IMR-90 (cell line): Measurements from ENCODE around the gene ANKRD11. TPM values are rescaled to one million over a fixed set of nuclear protein-coding genes. Genes with fewer than 3 reads are reported as not detected.
"Not testable (repeated sequence)": the region's sequence is repeated elsewhere in the genome, so short reads cannot be mapped to it uniquely, and the experiment has no call there.

Source experiments
- ATAC-seq: fragments of 200-7000 bp; cut with Tn5 transposase; 2 replicates; pipeline ENCODE4 v1.9.1; 2020; ENCODE audit warnings: low read depth, mild to moderate bottlenecking, moderate library complexity
- BruUV-seq: library from RNA; stranded (reverse); fragments of 400-500 nt; replicated peaks from 2 replicates; lab custom pipeline; 2021; lab: Mats Ljungman, UMichigan
- CTCF ChIA-PET: fragments of 300-600 bp; formaldehyde crosslinking; extraction: SDS; loops from one replicate; lab custom pipeline; 2021; ENCODE audit warnings: antibody characterized with exemption; lab: Yijun Ruan, JAX
- POLR2A ChIA-PET: fragments of 300-600 bp; sonication (Branson Sonifier 250); formaldehyde crosslinking; loops from one replicate; lab custom pipeline; 2022; ENCODE audit warnings: antibody characterized with exemption; ENCODE audit not compliant: unreplicated experiment; lab: Charles Lee
- DNase-seq: peaks from one replicate; pipeline ENCODE4 v3.0.0; 2013
- H2AFZ ChIP-seq: replicated peaks from 2 replicates; pipeline ENCODE3; 2013; ENCODE audit warnings: low read length, mild to moderate bottlenecking; ENCODE audit not compliant: poor library complexity
- H2AK5ac ChIP-seq: 2 replicates; pipeline ENCODE4 v1.6.1; 2013; ENCODE audit warnings: low read depth, low read length, inconsistent platforms
- H2AK9ac ChIP-seq: replicated peaks from 2 replicates; pipeline ENCODE3; 2013; ENCODE audit warnings: mild to moderate bottlenecking, low read depth, low read length, moderate library complexity; ENCODE audit not compliant: poor library complexity
- H2BK120ac ChIP-seq: 2 replicates; pipeline ENCODE4 v1.6.1; 2013; ENCODE audit warnings: low read depth, low read length, inconsistent platforms
- H2BK15ac ChIP-seq: 3 replicates; pipeline ENCODE4 v1.6.1; 2013; ENCODE audit warnings: low read depth, low read length, inconsistent platforms
- H2BK20ac ChIP-seq: 2 replicates; pipeline ENCODE4 v1.6.1; 2013; ENCODE audit warnings: low read depth, mild to moderate bottlenecking, inconsistent platforms, low read length, moderate library complexity
- H2BK5ac ChIP-seq: 2 replicates; pipeline ENCODE4 v1.6.1; 2013; ENCODE audit warnings: mild to moderate bottlenecking, low read depth, low read length, inconsistent platforms; ENCODE audit not compliant: poor library complexity, severe bottlenecking
- H3K14ac ChIP-seq: replicated peaks from 2 replicates; pipeline ENCODE4 v1.6.1; 2013; ENCODE audit warnings: low read depth, low read length, inconsistent platforms
- H3K18ac ChIP-seq: 2 replicates; pipeline ENCODE4 v1.6.1; 2013; ENCODE audit warnings: low read depth, low read length, control low read depth
- H3K23ac ChIP-seq: 2 replicates; pipeline ENCODE4 v1.6.1; 2013; ENCODE audit warnings: low read depth, low read length, inconsistent platforms
- H3K27ac ChIP-seq: 2 replicates; pipeline ENCODE4 v1.5.1; 2013; ENCODE audit warnings: mild to moderate bottlenecking, control low read depth, low read length; ENCODE audit not compliant: insufficient read depth
- H3K27me3 ChIP-seq: 2 replicates; pipeline ENCODE4 v1.6.1; 2013; ENCODE audit warnings: low read length; ENCODE audit not compliant: control insufficient read depth, insufficient read depth
- H3K36me3 ChIP-seq: 2 replicates; pipeline ENCODE4 v1.6.1; 2013; ENCODE audit warnings: low read length, mixed read lengths; ENCODE audit not compliant: control insufficient read depth, insufficient read depth
- H3K4ac ChIP-seq: 2 replicates; pipeline ENCODE4 v1.6.1; 2013; ENCODE audit warnings: low read depth, low read length, inconsistent platforms
- H3K4me1 ChIP-seq: 2 replicates; pipeline ENCODE4 v1.6.1; 2013; ENCODE audit warnings: low read length, mixed read lengths; ENCODE audit not compliant: control insufficient read depth, insufficient read depth
- H3K4me2 ChIP-seq: 2 replicates; pipeline ENCODE4 v1.6.1; 2013; ENCODE audit warnings: low read depth, mild to moderate bottlenecking, control low read depth, low read length, moderate library complexity
- H3K4me3 ChIP-seq: 2 replicates; pipeline ENCODE4 v1.5.1; 2013; ENCODE audit warnings: low read depth, mild to moderate bottlenecking, control low read depth, low read length, moderate library complexity; ENCODE audit not compliant: insufficient read depth
- H3K56ac ChIP-seq: 2 replicates; pipeline ENCODE4 v1.6.1; 2013; ENCODE audit warnings: low read length, inconsistent platforms; ENCODE audit not compliant: insufficient read depth; ENCODE audit errors: extremely low read depth
- H3K79me1 ChIP-seq, 2 experiments: 2 replicates each; pipeline ENCODE4 v1.6.1; 2013; ENCODE audit warnings: low read length in 2 of 2, inconsistent platforms in 1 of 2, low read depth in 1 of 2
- H3K9ac ChIP-seq: 2 replicates; pipeline ENCODE4 v1.6.1; 2013; ENCODE audit warnings: low read depth, low read length, control low read depth
- H3K9me1 ChIP-seq: 2 replicates; pipeline ENCODE4 v1.6.1; 2013; ENCODE audit warnings: low read length, inconsistent platforms; ENCODE audit not compliant: insufficient read depth
- H3K9me3 ChIP-seq: 2 replicates; pipeline ENCODE4 v1.6.1; 2013; ENCODE audit warnings: low read length; ENCODE audit not compliant: control insufficient read depth, insufficient read depth
- H4K20me1 ChIP-seq: 2 replicates; pipeline ENCODE4 v1.6.1; 2013; ENCODE audit warnings: low read length, inconsistent platforms; ENCODE audit not compliant: insufficient read depth
- H4K5ac ChIP-seq: 2 replicates; pipeline ENCODE4 v1.6.1; 2013; ENCODE audit warnings: mild to moderate bottlenecking, low read depth, low read length, control low read depth
- H4K8ac ChIP-seq, 2 experiments: 2 replicates each; pipeline ENCODE4 v1.6.1; 2013; ENCODE audit warnings: low read depth in 2 of 2, low read length in 2 of 2, control low read depth in 1 of 2, inconsistent platforms in 1 of 2
- H4K91ac ChIP-seq: 2 replicates; pipeline ENCODE4 v1.6.1; 2013; ENCODE audit warnings: low read depth, low read length, inconsistent platforms; ENCODE audit not compliant: insufficient read depth
- MAFK ChIP-seq: IDR thresholded peaks from 2 replicates; pipeline ENCODE4 v1.6.1; 2012; ENCODE audit warnings: low read depth, low read length, improper control_type of control experiment
- NFE2L2 ChIP-seq: fragments of 150-350 bp; IDR thresholded peaks from 2 replicates; pipeline ENCODE4 v1.6.1; 2016; ENCODE audit warnings: low read depth, mild to moderate bottlenecking, low read length
- RAD21 ChIP-seq: IDR thresholded peaks from 2 replicates; pipeline ENCODE4 v1.6.1; 2012; ENCODE audit warnings: low read length, improper control_type of control experiment
- RCOR1 ChIP-seq: IDR thresholded peaks from 2 replicates; pipeline ENCODE4 v1.6.1; 2012; ENCODE audit warnings: mild to moderate bottlenecking, low read length, improper control_type of control experiment; ENCODE audit not compliant: insufficient replicate concordance
- RFX5 ChIP-seq: IDR thresholded peaks from 2 replicates; pipeline ENCODE4 v1.8.0; 2012; ENCODE audit warnings: low read depth, mild to moderate bottlenecking, low read length, moderate library complexity
- WGBS, 2 experiments: methylation state at CpG; one replicate each; pipeline versions ENCODE4 v1.1.5 to v1.1.7; 2013; ENCODE audit warnings: missing lambda C conversion rate in 2 of 2; ENCODE audit not compliant: insufficient read length in 1 of 2; ENCODE audit errors: extremely low coverage in 2 of 2; 5-methylcytosine and 5-hydroxymethylcytosine counted together
- dilution Hi-C: fragments of 300-500 bp; cut with HindIII; formaldehyde crosslinking; loops from one replicate; pipeline ENCODE4 v1.14.3; 2018; ENCODE audit warnings: low sequenced_read_pairs; ENCODE audit not compliant: unreplicated experiment
- in situ Hi-C: fragments of 300-500 bp; cut with MboI; formaldehyde crosslinking; loops from 3 replicates; pipeline ENCODE4 v1.14.3; 2019; ENCODE audit warnings: low sequenced_read_pairs, inconsistent platforms, mixed read lengths
- intact Hi-C: fragments of 100-400 bp; cut with micrococcal nuclease; formaldehyde crosslinking; loops from 2 replicates; pipeline ENCODE4 v1.10.0; 2022
- polyA plus RNA-seq, 3 experiments: library from polyadenylated mRNA; depleted of rRNA; stranded (reverse); fragments of >200 nt; gene quantifications; 2 replicates each; pipeline ENCODE4 v1.2.3, GENCODE V29; 2012; ENCODE audit warnings: low replicate concordance in 1 of 3
- total RNA-seq: library from RNA; depleted of rRNA; stranded (reverse); fragments of >200 nt; gene quantifications from 2 replicates; pipeline ENCODE4 v1.2.3, GENCODE V29; 2012
- TF ChIP-seq, protein P1 (sequence below): fragments of 150-350 bp; IDR thresholded peaks from 2 replicates; pipeline ENCODE4 v1.6.1; 2016; ENCODE audit warnings: low read depth, mild to moderate bottlenecking, low read length, moderate library complexity, borderline replicate concordance

Gene ANKRD11
- total and polyA plus RNA-seq, 2 of the 4 experiments (the other 2 are of a cell fraction): 46.8 to 71.9 TPM

DNA sequence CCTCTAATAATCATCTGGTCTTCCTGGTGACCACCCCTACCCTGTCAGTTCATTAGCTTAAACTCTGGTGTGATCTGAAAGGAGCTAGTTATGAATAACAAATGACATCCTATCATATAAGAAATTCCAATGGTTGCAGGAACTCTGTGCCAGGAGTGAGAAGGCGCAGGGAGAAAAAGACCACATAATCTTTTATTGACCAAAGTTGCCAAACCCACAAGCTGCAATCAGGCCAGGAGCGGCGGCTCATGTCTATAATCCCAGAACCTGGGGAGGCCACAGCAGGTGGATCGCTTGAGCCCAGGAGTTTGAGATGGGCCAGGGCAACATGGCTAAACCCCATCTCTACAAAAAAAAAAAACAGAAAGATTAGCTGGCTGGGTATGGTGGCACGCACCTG lies 23.4 kb downstream of the ANKRD11 start:
- intact Hi-C loops (no loop called here), in situ Hi-C loops (no loop called here), dilution Hi-C loops (no loop called here)
- DNase-seq: no peak
- peaks cover 10% of the 10 kb centered on the region for H3K4me1 ChIP-seq
- H3K9ac ChIP-seq: no peak overlapping the region
- no peak overlapping the region for H3K23ac ChIP-seq
- no peak overlapping the region for H2BK5ac ChIP-seq
- H3K56ac ChIP-seq: no peak overlapping the region
- no peak overlapping the region for H3K14ac ChIP-seq
- H3K27me3 ChIP-seq: no peaks in the 10 kb centered on the region
- no peak overlapping the region for H4K8ac ChIP-seq
- no peak for ATAC-seq
- BruUV-seq: no TSS peak
- POLR2A ChIA-PET: no interaction called here
- H3K4me2 ChIP-seq: no peak overlapping the region
- no peak overlapping the region for H2AFZ ChIP-seq
- H4K5ac ChIP-seq: no peak overlapping the region
- H2AK5ac ChIP-seq: no peak overlapping the region
- no peak overlapping the region for H3K4me3 ChIP-seq
- H2AK9ac ChIP-seq: no peak overlapping the region
- no peak overlapping the region for H2BK15ac ChIP-seq
- no peaks in the 10 kb centered on the region for H3K9me3 ChIP-seq
- H4K20me1 ChIP-seq: peaks cover 85% of the 10 kb centered on the region
- TF ChIP-seq RFX5: no peak
- TF ChIP-seq, protein P1, sequence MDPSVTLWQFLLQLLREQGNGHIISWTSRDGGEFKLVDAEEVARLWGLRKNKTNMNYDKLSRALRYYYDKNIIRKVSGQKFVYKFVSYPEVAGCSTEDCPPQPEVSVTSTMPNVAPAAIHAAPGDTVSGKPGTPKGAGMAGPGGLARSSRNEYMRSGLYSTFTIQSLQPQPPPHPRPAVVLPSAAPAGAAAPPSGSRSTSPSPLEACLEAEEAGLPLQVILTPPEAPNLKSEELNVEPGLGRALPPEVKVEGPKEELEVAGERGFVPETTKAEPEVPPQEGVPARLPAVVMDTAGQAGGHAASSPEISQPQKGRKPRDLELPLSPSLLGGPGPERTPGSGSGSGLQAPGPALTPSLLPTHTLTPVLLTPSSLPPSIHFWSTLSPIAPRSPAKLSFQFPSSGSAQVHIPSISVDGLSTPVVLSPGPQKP: no peak
- TF ChIP-seq NFE2L2: no peak
- TF ChIP-seq RCOR1: no peak
- TF ChIP-seq MAFK: no peak
- TF ChIP-seq RAD21: no peak
- no peak overlapping the region for H4K91ac ChIP-seq
- CTCF ChIA-PET: no interaction called here
- H3K18ac ChIP-seq: no peak overlapping the region
- H3K4ac ChIP-seq: no peak overlapping the region
- WGBS, 2 experiments: no CpG with 5 or more reads among the region's 5 CpGs
- no peak overlapping the region for H2BK120ac ChIP-seq
- H2BK20ac ChIP-seq: no peak overlapping the region
- peaks cover 0 to 56% of the 10 kb centered on the region in 2 experiments; a peak in 2 of 4 replicates for H3K79me1 ChIP-seq
- H3K36me3 ChIP-seq: peaks cover 3% of the 10 kb centered on the region; the same call in 1 of the 2 replicates
- no peak overlapping the region for H3K27ac ChIP-seq
- H3K9me1 ChIP-seq: peaks cover 36% of the 10 kb centered on the region

DNA sequence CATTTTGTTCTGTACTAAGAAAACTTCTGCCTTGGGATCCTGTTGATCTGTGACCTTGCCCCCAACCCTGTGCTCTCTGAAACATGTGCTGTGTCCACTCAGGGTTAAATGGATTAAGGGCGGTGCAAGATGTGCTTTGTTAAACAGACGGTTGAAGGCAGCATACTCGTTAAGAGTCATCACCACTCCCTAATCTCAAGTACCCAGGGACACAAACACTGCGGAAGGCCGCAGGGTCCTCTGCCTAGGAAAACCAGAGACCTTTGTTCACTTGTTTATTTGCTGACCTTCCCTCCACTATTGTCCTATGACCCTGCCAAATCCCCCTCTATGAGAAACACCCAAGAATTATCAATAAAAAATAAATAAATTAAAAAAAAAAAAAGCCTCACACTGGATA lies 27.0 kb downstream of the ANKRD11 start:
- H4K91ac ChIP-seq, H3K9ac ChIP-seq, DNase-seq, H3K36me3 ChIP-seq, H3K56ac ChIP-seq, H3K4me2 ChIP-seq, H2AFZ ChIP-seq, H2BK5ac ChIP-seq, H2BK15ac ChIP-seq, H4K8ac ChIP-seq, dilution Hi-C loops, H2AK5ac ChIP-seq, H3K9me3 ChIP-seq, ATAC-seq, H2BK120ac ChIP-seq, CTCF ChIA-PET, H2AK9ac ChIP-seq, H3K27ac ChIP-seq, H4K5ac ChIP-seq, in situ Hi-C loops, H3K4me3 ChIP-seq, H3K4ac ChIP-seq, POLR2A ChIA-PET, H3K14ac ChIP-seq, H3K23ac ChIP-seq, H3K27me3 ChIP-seq, BruUV-seq, H3K18ac ChIP-seq, H3K4me1 ChIP-seq, intact Hi-C loops, H2BK20ac ChIP-seq: not testable (repeated sequence)
- peaks cover 32% of the 10 kb centered on the region for H3K9me1 ChIP-seq
- peaks cover 85% of the 10 kb centered on the region for H4K20me1 ChIP-seq
- WGBS, 2 experiments: no CpG with 5 or more reads among the region's 5 CpGs
- peaks cover 0 to 64% of the 10 kb centered on the region in 2 experiments; a peak in 3 of 4 replicates for H3K79me1 ChIP-seq
